ENCODE measurements around the gene NME7. TPM values are rescaled to one million over a fixed set of nuclear protein-coding genes. Genes with fewer than 3 reads are reported as not detected.

Gene NME7
- total RNA-seq, 2 donors from 2014 or later = 8.8 to 10.8 TPM

DNA sequence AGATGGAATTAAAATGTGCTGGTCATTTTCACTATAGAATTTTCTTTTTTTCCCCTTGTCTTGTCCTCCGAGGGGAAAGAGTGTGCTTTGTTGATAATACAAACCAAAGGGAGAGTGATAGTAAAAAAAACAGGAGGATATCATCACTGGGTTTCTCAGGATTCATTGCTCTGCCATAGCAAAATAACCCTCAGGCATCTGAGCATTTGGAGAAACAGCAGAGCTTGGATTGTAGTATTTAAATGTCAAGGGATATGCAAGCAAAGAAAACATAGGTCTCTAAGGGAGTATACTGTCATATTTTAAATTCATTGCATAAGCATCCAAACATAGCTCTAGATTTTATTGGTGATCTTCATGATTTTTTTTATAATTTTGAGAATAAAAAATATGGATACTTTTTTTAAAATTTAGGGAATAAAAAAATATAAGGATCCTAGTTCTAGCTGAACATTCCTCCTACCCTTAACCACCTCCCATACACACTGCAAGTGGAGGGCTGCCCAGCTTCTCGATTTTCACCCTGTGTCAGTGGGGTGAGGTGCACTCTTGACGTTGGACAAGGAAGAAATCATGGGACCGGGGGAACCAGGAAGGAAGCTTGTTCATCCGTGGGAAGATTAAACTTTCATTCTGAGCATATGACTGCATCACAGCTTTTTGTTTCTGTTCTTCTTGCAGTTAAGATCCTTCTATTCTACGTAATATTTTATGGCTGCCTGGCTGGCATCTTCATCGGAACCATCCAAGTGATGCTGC, 256.7 kb downstream of the NME7 start:
- H3K4me3 Mint-ChIP-seq = peak overlapping the region; percentile 94
- no peak for ATAC-seq
- H3K27ac Mint-ChIP-seq = no peak overlapping the region
- peaks cover 7% of the 10 kb centered on the region in 2 donors for H3K27me3 Mint-ChIP-seq
- DNase-seq (ENCODE audit: low spot score) = no peak
- no peaks in the 10 kb centered on the region for H3K9me3 Mint-ChIP-seq
- H3K4me1 Mint-ChIP-seq (ENCODE audit: low read depth in 2 of 2) = peaks cover 39 to 53% of the 10 kb centered on the region in 2 donors
- peaks cover 5% of the 10 kb centered on the region for H3K36me3 Mint-ChIP-seq

DNA sequence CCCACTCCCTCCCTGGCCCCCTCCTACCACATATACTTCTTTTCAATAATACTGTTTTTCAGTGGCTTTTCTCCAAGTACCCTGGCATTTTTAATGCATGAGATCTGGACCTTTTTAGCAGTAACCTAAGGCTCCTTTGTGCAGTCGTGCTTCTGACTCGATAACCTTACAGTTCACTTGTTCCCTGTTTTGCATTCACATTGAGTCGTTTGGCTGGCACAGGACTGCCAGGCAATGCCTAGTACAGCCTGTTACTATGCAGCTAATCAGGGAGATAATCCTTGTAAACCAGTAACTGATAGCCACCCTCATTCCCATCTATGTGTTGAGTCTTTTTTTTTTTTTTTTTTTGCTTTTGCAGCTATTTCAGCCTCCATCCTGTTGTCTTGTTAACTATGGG, 257.4 kb downstream of the NME7 start:
- H3K4me3 Mint-ChIP-seq = peak overlapping the region; percentile 94
- peaks cover 5% of the 10 kb centered on the region for H3K36me3 Mint-ChIP-seq
- H3K27me3 Mint-ChIP-seq = peaks cover 7 to 8% of the 10 kb centered on the region in 2 donors

DNA sequence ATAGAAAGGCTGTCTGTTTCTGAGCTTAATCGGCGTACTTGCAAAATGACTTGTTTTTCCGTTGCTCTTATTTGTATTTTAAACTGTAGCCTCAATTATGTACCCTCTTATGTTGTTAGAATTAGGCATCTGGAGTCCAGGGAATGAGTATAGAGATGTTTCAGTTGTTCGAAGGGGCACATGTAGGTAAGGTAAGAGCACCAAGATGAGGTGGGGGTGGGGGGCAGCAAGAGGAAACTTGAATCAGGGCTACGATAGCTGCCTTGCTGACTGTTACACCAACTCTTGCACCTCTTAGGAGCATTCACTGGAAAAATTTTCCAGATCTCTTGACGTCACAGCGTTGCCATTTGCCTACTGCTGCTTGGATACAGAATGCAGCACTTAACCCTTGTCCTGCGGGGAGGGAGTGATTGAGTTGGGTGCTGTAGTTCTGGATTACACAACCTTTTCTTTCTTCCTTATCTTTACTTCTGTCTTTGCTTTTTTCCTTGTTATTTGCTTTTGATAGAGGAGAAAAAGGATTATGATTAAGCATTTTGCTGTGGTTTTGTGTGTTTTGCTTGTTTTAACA, 257.9 kb downstream of the NME7 start:
- Mint-ChIP-seq H3K9me3 (no peaks in the 10 kb centered on the region), H3K4me3 (peak overlapping the region; percentile 94), H3K36me3 (peaks cover 5% of the 10 kb centered on the region), H3K27me3 (peaks cover 12 to 14% of the 10 kb centered on the region in 2 donors), H3K27ac (peak overlapping the region; percentile 21 to 25), H3K4me1 (ENCODE audit: low read depth in 2 of 2) (peaks cover 41 to 52% of the 10 kb centered on the region in 2 donors)
- ATAC-seq (no peak), DNase-seq (ENCODE audit: low spot score) (no peak)

More for the DNA sequence above, 257.4 kb downstream of the NME7 start:
- ATAC-seq = no peak
- H3K27ac Mint-ChIP-seq = peak overlapping the region in 1 of 2 donors; percentile 21
- H3K9me3 Mint-ChIP-seq = no peaks in the 10 kb centered on the region
- peaks cover 37 to 52% of the 10 kb centered on the region in 2 donors for H3K4me1 Mint-ChIP-seq (ENCODE audit: low read depth in 2 of 2)
- DNase-seq (ENCODE audit: low spot score) = no peak

DNA sequence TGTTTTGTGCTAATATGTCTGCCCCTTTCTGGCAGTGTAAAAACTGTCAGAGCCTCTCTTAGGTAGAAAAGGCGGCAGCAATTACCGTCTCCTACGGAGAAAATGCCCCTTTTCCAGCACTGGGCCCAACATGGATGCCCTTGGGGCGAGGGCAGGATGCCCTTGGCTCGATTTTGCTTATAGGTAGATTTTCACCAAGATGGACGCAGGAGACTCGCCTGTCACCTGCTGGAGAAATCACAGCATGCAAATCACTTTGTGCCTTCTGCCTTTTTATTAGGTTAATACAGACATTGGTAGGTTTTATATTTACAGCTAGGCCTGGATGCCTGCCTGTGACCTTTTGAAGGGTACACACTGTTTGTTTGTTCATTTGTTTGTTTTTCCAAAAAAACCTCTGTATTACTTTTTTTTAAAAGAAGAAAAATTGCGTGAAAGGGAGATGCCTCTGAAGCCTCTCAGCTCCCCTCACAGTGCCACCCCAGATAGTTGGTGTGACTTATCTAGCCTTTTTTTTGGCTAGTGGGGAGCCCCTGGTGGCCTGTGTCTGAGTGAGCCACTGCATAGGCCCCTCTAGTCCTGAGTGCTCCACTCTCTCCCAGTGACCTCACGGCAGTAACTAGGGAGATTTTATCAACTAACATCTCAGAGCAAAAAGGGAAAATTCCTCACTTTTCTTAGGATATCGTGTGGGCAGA, 258.6 kb downstream of the NME7 start:
- Mint-ChIP-seq H3K27me3 (peaks cover 14 to 16% of the 10 kb centered on the region in 2 donors), H3K36me3 (peaks cover 5% of the 10 kb centered on the region), H3K27ac (peak overlapping the region; percentile 21 to 75), H3K9me3 (no peaks in the 10 kb centered on the region), H3K4me1 (ENCODE audit: low read depth in 2 of 2) (peaks cover 41 to 52% of the 10 kb centered on the region in 2 donors), H3K4me3 (peak overlapping the region; percentile 94)
- DNase-seq (ENCODE audit: low spot score) = no peak
- ATAC-seq = no peak

DNA sequence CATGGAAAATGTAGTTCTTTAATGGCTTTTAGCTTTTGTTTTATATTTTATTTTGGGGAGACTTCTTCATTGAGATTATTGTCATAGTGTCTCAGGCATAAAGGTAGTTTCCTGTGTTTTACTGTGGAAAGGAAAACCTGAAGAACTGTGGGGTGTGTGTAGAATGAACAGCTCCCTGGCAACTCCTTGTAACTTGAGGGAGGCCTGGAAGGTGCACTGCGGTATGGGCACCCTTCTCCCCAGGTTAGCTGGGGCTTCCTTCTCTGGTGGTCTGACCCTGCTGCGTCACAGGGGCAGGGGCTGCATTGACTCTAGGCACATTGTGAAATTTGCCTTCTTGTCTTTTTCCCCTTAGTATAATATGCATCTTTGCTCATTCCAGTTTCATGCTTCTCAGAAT, 259.4 kb downstream of the NME7 start:
- DNase-seq (ENCODE audit: low spot score) (no peak), ATAC-seq (no peak)
- peak overlapping the region; percentile 94 for H3K4me3 Mint-ChIP-seq
- peak overlapping the region in 1 of 2 donors; percentile 19 for H3K27ac Mint-ChIP-seq
- H3K27me3 Mint-ChIP-seq = peaks cover 14 to 16% of the 10 kb centered on the region in 2 donors
- H3K36me3 Mint-ChIP-seq = peaks cover 5% of the 10 kb centered on the region
- no peaks in the 10 kb centered on the region for H3K9me3 Mint-ChIP-seq
- H3K4me1 Mint-ChIP-seq (ENCODE audit: low read depth in 2 of 2) = peaks cover 41 to 52% of the 10 kb centered on the region in 2 donors

DNA sequence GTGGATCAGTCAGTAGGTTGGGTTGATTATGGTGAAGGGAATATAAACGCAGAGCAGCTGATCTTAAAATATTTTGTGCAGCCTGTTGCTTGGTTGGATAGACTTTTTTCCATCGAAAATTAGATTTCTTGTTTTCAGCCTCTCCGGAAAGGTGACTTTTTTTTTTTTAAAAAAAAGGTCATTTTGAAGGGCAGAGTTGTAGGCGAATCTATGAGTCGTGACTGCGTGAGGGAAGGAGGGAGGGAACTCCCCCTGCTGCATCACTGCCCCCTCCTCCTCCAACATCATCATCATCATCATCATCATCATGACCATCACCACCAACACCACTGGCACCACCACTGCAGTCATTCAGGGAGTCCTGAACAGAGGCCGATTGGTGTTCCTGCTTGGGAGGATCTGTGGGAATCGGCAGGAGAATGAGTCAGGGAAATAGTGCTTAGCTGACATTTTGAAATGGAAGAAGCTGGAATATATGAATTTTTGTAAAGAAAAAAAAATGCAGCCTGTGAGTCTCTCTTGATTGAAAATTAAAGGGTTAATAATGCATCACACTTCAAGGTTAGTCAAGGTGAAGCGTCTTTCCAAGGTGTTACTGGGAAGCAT, 259.9 kb downstream of the NME7 start:
- Mint-ChIP-seq H3K27me3 (peaks cover 14 to 16% of the 10 kb centered on the region in 2 donors), H3K4me1 (ENCODE audit: low read depth in 2 of 2) (peaks cover 41 to 52% of the 10 kb centered on the region in 2 donors)

DNA sequence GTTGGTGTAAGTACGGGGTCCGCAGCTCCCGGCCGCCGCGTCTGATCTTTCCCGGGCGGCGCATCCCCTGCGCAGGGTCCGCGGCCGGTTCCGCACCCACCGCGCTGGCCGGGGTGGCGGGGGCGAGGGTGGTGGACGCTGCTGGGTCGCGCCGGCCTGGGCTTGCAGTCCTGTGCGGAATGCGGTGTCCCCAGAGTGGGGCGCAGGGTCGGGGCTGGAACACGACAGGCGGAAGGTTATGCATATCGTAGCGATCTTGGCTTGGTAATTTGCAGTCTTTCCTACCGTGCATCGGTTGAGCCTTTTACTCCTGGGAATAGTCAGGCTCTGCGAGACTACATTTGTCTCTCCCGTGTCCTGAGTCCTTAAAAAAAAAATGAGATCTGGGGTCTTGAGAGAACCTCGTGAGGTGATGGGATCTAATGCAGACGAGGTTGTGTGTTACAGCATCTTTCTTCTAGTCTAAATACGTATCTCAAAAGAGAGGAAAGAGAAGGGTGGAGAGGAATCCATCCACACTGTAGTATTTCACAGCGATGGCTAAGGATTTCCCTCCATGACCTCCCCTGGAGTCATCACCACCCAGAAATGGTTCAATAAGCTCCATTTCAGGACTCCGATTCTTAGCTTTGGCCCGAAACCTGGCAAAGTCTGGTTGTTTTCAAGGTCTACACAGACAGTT, 260.5 kb downstream of the NME7 start:
- Mint-ChIP-seq H3K27ac (peak overlapping the region; percentile 59 to 66), H3K27me3 (peaks cover 14 to 16% of the 10 kb centered on the region in 2 donors), H3K4me3 (peak overlapping the region; percentile 94), H3K36me3 (peaks cover 5% of the 10 kb centered on the region), H3K4me1 (ENCODE audit: low read depth in 2 of 2) (peaks cover 36 to 47% of the 10 kb centered on the region in 2 donors), H3K9me3 (no peaks in the 10 kb centered on the region)
- DNase-seq (ENCODE audit: low spot score) = no peak
- peak in 1 of 2 donors; percentile 1 for ATAC-seq

More for the DNA sequence above, 259.9 kb downstream of the NME7 start:
- ATAC-seq (no peak), DNase-seq (ENCODE audit: low spot score) (no peak)
- H3K4me3 Mint-ChIP-seq = peak overlapping the region; percentile 94
- peak overlapping the region; percentile 59 to 66 for H3K27ac Mint-ChIP-seq
- H3K9me3 Mint-ChIP-seq = no peaks in the 10 kb centered on the region
- H3K36me3 Mint-ChIP-seq = peaks cover 5% of the 10 kb centered on the region

DNA sequence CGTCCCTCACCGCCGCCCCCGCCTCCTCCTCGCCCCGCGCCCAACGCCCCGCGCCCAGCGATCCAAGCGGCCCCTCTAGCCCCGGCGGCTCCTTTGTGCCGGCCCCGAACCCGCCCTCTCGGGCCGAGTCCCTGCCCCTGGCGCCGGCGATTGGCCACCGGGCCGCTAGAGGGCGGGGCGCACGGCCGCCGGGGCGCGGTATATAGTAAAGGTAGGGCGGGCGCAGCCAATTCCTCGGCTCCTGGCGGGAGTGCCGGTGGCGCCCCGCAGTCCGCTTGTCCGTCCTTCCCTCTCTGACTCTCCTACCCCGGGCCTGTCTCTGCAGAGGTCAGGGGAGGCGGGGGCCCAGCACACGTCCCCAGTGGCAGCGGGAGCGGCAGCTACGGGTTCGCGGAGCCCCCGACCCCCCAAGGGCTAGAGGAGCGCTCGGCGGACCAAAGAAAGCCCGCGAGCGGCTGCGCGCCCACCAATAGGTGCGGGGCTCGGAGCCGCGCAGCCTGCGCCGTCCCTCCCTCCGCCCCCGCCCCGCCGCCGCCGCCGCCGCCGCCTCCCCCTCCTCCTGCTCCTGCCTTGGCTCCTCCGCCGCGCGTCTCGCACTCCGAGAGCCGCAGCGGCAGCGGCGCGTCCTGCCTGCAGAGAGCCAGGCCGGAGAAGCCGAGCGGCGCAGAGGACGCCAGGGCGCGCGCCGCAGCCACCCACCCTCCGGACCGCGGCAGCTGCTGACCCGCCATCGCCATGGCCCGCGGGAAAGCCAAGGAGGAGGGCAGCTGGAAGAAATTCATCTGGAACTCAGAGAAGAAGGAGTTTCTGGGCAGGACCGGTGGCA, 261.3 kb downstream of the NME7 start, which contains the start of gene ATP1B1:
ATP1B1 (plus strand) TSS at position 596 of the 826 bp plus-strand sequence; CDS start at position 736, 140 bp downstream.
- Mint-ChIP-seq H3K36me3 (peaks cover 5% of the 10 kb centered on the region), H3K4me3 (peak within 1 kb of the TSS; percentile 94), H3K9me3 (no peaks in the 10 kb centered on the region), H3K27me3 (peaks cover 14 to 16% of the 10 kb centered on the region in 2 donors), H3K4me1 (ENCODE audit: low read depth in 2 of 2) (peaks cover 35 to 45% of the 10 kb centered on the region in 2 donors), H3K27ac (peak within 1 kb of the TSS; percentile 59 to 66)
- ATAC-seq (peak; percentile 95 to 96), DNase-seq (ENCODE audit: low spot score) (peak; percentile 87)

DNA sequence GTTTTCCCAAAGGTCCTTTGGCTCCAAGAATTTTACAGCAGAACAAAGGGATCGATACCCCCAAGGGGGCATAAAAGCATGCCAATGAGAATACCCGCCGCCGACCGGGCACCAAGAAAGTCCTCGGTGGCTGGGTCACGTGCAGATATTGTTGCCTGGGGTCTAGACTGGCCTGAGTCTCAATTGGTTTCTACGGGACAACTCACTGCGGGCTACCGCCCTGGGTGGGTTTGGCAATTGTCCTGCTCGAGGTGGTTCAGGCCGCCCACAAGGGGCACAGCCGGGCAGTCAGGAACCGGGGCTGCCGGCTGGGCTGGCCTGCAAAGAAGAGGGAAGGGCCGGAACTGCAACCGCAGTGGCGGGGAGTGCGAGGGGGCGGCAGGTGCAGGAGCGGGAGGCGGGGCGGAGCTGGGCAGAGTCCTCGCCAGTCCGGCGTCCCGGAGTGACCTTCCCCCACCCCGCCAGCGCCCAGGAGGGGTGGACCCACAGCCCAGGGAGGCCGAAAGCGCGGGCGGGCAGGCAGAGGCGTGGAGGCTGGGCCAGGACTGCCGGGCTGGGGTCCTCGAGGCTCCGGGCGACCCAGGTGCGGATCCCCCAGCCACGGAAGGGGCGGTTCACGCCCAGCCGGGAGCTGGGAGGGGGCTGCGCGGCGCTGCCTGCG, 262.0 kb downstream of the NME7 start:
- peak overlapping the region; percentile 94 for H3K4me3 Mint-ChIP-seq
- peaks cover 14 to 16% of the 10 kb centered on the region in 2 donors for H3K27me3 Mint-ChIP-seq
- H3K9me3 Mint-ChIP-seq = no peaks in the 10 kb centered on the region
- DNase-seq (ENCODE audit: low spot score) (no peak), ATAC-seq (peak; percentile 37 to 63)
- H3K4me1 Mint-ChIP-seq (ENCODE audit: low read depth in 2 of 2) = peaks cover 29 to 38% of the 10 kb centered on the region in 2 donors
- H3K27ac Mint-ChIP-seq = no peak overlapping the region
- peaks cover 5% of the 10 kb centered on the region for H3K36me3 Mint-ChIP-seq

DNA sequence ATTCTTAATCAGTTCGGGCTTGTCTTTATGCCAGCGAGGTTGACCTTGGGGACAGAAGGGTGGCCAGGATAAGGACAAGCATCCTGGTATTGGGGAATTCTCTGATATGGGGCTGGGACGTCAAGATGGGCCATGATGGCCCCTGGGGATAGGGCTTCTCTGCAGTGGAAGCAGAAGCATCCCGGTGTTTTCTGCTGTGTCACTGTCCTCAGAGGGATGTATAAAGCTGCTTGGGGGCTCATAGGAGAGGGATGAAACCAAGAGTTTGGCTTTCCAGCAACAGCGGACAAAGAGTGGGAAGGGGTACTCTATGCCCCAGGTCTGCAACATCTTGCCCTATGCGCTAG, 262.5 kb downstream of the NME7 start:
- DNase-seq (ENCODE audit: low spot score) = no peak
- no peak overlapping the region for H3K27ac Mint-ChIP-seq

DNA sequence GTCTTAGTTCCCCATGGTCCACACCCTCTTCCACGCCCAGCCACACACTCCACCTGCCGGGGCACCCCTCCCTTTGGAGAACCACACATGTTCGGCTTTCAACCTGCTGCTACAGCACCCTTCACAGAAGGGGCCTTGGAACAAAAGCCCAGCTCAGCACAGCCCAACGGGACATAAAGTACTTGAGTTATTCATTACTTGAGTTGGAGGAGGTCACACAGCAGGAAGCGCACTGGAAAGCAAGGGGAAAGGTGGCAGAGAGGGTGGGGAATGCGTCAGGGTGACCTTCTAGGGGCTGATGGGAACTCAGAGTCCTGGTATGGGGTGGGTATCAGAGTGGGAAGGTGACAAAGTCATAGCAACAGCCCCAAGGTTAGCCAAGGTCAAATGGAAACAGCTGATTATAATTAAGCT, 264.1 kb downstream of the NME7 start:
- H3K9me3 Mint-ChIP-seq = no peaks in the 10 kb centered on the region
- peaks cover 12 to 20% of the 10 kb centered on the region in 2 donors for H3K4me1 Mint-ChIP-seq (ENCODE audit: low read depth in 2 of 2)
- H3K27me3 Mint-ChIP-seq = peaks cover 14 to 16% of the 10 kb centered on the region in 2 donors
- no peak overlapping the region for H3K4me3 Mint-ChIP-seq
- H3K36me3 Mint-ChIP-seq = peaks cover 5% of the 10 kb centered on the region
- H3K27ac Mint-ChIP-seq = no peak overlapping the region
- DNase-seq (ENCODE audit: low spot score) = no peak
- no peak for ATAC-seq

More for the DNA sequence above, 262.5 kb downstream of the NME7 start:
- ATAC-seq = no peak
- Mint-ChIP-seq H3K4me1 (ENCODE audit: low read depth in 2 of 2) (peaks cover 24 to 33% of the 10 kb centered on the region in 2 donors), H3K4me3 (peak overlapping the region; percentile 94), H3K27me3 (peaks cover 14 to 16% of the 10 kb centered on the region in 2 donors), H3K36me3 (peaks cover 5% of the 10 kb centered on the region), H3K9me3 (no peaks in the 10 kb centered on the region)

DNA sequence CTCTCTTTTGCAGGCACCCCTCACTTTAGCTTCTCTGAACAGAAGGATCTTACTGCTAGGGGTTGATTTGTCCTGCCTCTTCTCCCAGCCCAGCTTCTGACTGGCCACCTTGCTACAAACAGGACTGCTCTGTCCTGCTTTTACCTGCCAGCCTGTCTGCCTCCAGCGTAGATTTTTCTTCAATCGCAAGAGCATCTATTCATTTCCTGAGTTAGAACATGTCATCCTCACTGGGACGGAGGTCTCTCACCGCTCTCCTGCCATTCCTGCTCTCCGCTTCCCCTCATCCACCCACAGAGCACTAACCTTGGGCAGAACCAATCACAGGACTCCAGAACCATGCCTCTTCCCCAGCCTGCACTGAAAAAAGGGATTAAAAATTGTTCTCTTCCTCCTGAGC, 264.6 kb downstream of the NME7 start:
- DNase-seq (ENCODE audit: low spot score) = no peak
- peaks cover 10 to 17% of the 10 kb centered on the region in 2 donors for H3K4me1 Mint-ChIP-seq (ENCODE audit: low read depth in 2 of 2)

More for the DNA sequence above, 264.6 kb downstream of the NME7 start:
- H3K4me3 Mint-ChIP-seq = no peak overlapping the region
- H3K27me3 Mint-ChIP-seq = peaks cover 14 to 16% of the 10 kb centered on the region in 2 donors
- no peak for ATAC-seq
- H3K27ac Mint-ChIP-seq = no peak overlapping the region
- H3K9me3 Mint-ChIP-seq = no peaks in the 10 kb centered on the region
- peaks cover 5% of the 10 kb centered on the region for H3K36me3 Mint-ChIP-seq
